ENCODE data around the gene ARHGAP25. TPM values are rescaled to one million over a fixed set of nuclear protein-coding genes. Genes with fewer than 3 reads are reported as not detected.

Gene ARHGAP25
- total RNA-seq, 4 donors from 2014 or later: 4.9 to 82.5 (median 8.7) TPM

DNA sequence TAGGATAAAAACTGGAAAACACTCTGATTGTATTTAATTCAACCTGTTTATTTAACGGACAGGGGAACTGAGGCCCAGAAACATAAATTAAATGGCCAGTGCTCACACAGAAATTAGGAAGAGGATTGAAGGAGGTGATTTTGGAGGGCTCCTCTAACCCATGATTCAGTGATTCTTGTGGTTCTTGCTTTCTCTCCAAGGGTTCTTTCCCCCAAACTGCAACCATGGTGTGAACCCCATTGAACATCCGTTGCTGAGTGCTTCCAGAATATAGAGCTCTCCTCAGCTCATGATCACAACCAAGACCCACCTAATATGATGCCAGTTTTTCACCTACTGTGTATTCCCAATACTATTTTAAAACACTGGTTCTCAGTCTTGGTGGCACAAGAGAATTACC is 95.1 kb downstream of the ARHGAP25 start:
- TF ChIP-seq, protein P1, sequence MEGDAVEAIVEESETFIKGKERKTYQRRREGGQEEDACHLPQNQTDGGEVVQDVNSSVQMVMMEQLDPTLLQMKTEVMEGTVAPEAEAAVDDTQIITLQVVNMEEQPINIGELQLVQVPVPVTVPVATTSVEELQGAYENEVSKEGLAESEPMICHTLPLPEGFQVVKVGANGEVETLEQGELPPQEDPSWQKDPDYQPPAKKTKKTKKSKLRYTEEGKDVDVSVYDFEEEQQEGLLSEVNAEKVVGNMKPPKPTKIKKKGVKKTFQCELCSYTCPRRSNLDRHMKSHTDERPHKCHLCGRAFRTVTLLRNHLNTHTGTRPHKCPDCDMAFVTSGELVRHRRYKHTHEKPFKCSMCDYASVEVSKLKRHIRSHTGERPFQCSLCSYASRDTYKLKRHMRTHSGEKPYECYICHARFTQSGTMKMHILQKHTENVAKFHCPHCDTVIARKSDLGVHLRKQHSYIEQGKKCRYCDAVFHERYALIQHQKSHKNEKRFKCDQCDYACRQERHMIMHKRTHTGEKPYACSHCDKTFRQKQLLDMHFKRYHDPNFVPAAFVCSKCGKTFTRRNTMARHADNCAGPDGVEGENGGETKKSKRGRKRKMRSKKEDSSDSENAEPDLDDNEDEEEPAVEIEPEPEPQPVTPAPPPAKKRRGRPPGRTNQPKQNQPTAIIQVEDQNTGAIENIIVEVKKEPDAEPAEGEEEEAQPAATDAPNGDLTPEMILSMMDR (IDR thresholded peaks at IDR 0.05): no peak
- TF ChIP-seq POLR2A (IDR thresholded peaks at IDR 0.05): no peak
- H3K4me1 ChIP-seq: peaks cover 0 to 42% (median 23%) of the 10 kb centered on the region in 4 donors
- peaks cover 0 to 5% (median 0%) of the 10 kb centered on the region in 3 donors for H3K36me3 ChIP-seq
- no peaks in the 10 kb centered on the region for H3K27me3 ChIP-seq
- peak overlapping the region in 3 of 4 donors; percentile 65 to 70 (median 70) for H3K27ac ChIP-seq
- H3K4me3 ChIP-seq: no peak overlapping the region
- no peaks in the 10 kb centered on the region for H3K9me3 ChIP-seq
- DNase-seq: no peak

DNA sequence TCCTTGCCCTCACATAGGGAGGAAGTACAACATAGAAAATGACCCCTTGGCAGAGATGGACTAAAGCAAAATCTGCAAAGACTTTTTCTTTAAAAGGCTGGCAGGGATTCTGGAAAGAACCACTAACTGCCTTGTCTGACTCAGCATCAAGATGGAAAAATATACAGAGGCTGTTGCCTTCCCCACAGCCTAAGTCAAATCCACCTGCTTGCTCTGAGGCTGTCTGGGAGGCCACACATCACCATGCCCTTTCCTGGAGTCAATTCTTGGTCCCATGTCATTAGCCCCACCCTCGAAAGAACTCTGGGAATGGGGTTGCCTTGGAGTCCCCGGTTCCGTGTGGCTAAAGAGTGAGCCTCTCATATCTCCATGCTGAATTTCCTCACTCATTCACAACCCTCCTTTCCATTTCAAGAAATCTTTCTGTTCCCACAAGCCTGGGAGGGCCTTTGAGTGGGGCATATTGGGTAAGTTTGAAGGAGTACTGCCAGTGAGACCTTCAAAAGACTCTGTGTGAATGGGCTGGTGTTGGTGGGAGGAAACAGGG is 97.1 kb downstream of the ARHGAP25 start:
- Histone ChIP-seq H3K4me1 (peaks cover 0 to 42% (median 23%) of the 10 kb centered on the region in 4 donors), H3K27ac (peak overlapping the region; percentile 51 to 83 (median 72)), H3K27me3 (no peaks in the 10 kb centered on the region), H3K4me3 (no peak overlapping the region), H3K9me3 (no peaks in the 10 kb centered on the region), H3K36me3 (no peaks in the 10 kb centered on the region)
- no peak for DNase-seq
- TF ChIP-seq POLR2A (IDR thresholded peaks at IDR 0.05): no peak
- TF ChIP-seq, protein P1 (IDR thresholded peaks at IDR 0.05): no peak

DNA sequence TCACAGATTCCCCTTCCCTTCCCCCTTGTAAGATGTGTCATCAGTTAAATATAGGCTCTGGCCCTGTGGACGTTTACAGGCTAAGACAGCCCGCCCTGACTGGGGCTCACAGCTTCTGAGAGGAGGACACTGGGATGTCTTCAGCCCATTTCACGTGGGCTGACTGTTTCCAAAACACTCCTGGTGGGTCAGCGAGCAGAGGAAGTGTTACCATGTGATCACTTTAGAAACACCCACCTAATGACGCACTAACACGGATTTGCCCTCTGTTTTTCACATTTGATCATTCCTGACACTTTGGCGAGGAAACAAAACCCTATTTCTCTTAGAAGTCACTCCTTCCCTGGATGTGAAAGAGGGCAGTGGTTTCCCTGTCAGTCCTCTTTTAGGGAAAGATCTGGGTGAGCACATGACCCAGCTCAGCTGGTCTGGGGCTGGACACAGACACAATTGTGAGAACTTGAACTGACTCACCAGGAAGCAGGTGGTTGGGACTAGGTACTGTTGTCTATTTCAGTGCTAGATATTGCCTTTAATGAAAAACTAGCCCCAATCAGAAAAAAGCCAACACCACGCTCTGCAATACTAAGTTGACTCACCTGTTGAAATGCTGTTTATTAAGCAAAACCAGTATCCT is 97.7 kb downstream of the ARHGAP25 start:
- no peaks in the 10 kb centered on the region for H3K36me3 ChIP-seq
- no peaks in the 10 kb centered on the region for H3K9me3 ChIP-seq
- peak overlapping the region; percentile 51 to 83 (median 72) for H3K27ac ChIP-seq
- no peak overlapping the region for H3K4me3 ChIP-seq
- H3K4me1 ChIP-seq: peaks cover 0 to 42% (median 23%) of the 10 kb centered on the region in 4 donors
- H3K27me3 ChIP-seq: no peaks in the 10 kb centered on the region
- peak in 2 of 3 donors; percentile 68 to 80 for DNase-seq
- TF ChIP-seq, protein P1 (IDR thresholded peaks at IDR 0.05): no peak

DNA sequence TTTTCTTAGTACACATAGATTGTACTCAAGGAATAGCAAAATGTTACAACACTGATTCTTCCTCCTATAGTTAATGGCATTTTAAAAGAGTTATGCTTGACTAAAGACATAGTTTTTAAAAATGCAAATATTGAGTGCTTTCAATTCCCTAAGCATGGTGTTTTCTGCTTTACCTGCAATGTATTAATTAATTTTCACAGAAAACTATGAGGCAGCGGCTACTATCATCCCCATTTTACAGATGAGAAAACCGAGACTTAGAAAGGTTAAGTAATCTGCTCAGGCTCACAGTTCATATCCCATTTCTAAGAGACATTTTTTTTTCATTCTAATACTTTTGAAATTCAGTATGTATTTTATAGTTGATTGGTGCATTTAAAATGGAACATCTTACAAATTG is 98.6 kb downstream of the ARHGAP25 start:
- Histone ChIP-seq H3K36me3 (no peaks in the 10 kb centered on the region), H3K9me3 (no peaks in the 10 kb centered on the region), H3K27ac (peak overlapping the region in 2 of 4 donors; percentile 51 to 83), H3K4me1 (peaks cover 0 to 41% (median 23%) of the 10 kb centered on the region in 4 donors), H3K4me3 (no peak overlapping the region), H3K27me3 (no peaks in the 10 kb centered on the region)
- no peak for DNase-seq
- no peak for TF ChIP-seq POLR2A (IDR thresholded peaks at IDR 0.05)
- TF ChIP-seq, protein P1 (IDR thresholded peaks at IDR 0.05): no peak

DNA sequence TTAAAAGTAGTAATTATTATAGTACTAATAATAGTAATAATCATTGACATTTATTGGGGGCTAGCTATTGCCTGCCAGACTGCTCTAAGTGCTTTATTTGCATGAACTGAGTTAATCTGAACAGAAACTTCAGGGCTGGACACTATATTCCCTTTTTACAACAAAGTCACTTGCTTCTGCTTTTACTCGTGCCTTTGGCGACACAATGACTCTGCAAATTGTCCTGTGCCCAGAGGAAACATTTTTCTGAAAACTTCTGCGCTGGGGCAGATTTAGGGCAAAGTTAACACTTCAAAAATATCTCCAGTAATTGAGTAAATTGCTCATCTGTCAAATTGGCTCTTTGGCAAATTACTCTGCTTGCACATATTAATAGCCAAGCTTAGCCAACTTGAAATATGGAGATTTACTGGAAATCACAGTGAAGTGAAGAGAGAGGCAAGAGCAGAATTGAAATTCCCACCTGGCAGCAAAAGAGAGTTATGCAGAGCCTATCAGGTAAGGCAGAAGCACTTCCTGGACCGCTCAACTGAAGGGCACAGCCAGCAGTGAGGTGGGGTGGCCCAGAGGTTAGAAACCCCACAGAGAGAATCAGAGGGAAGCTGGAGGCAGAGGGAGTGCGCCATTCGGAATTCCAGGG is 100.2 kb downstream of the ARHGAP25 start:
- Histone ChIP-seq H3K4me3 (no peak overlapping the region), H3K9me3 (no peaks in the 10 kb centered on the region), H3K4me1 (peaks cover 0 to 24% (median 13%) of the 10 kb centered on the region in 4 donors), H3K36me3 (no peaks in the 10 kb centered on the region), H3K27me3 (no peaks in the 10 kb centered on the region), H3K27ac (peak overlapping the region in 1 of 4 donors; percentile 33)
- no peak for DNase-seq
- TF ChIP-seq POLR2A (IDR thresholded peaks at IDR 0.05): no peak
- TF ChIP-seq, protein P1 (IDR thresholded peaks at IDR 0.05): no peak
